PC-9 (cell line): Measurements from ENCODE around the gene PYM1.

Source experiments
- CTCF ChIP-seq: fragments of 200-600 bp; sonication (generic); conservative IDR thresholded peaks from 2 replicates; pipeline ENCODE4 v1.6.1; 2017; ENCODE audit warnings: mixed run types, antibody characterized with exemption, mild to moderate bottlenecking, moderate library complexity
- EZH2 ChIP-seq: fragments of 200-600 bp; sonication (generic); IDR thresholded peaks from 2 replicates; pipeline ENCODE4 v1.8.0; 2017; ENCODE audit warnings: antibody characterized with exemption, low read depth

GRCh38 chr12:55974308-55974730 is 46.6 kb upstream of the PYM1 start:
- TF ChIP-seq CTCF: no peak
- no peak for TF ChIP-seq EZH2
